ENCODE measurements around the gene TGFBR3L. TPM values are rescaled to one million over a fixed set of nuclear protein-coding genes. Genes with fewer than 3 reads are reported as not detected.

The TGFBR3L gene
- total and polyA plus RNA-seq, 2 of the 4 experiments (the other 2 are of a cell fraction) = 0.94 TPM; not detected in 1

GRCh38 chr19:7965259-7965841 lies 50.7 kb downstream of the TGFBR3L start:
- Histone ChIP-seq H3K14ac (replicated peaks; ENCODE audit: low read depth, low read length) (no peak overlapping the region), H4K8ac (ENCODE audit: low read depth in 2 of 2, low read length in 2 of 2) (no peak overlapping the region), H2BK15ac (ENCODE audit: low read depth, low read length) (no peak overlapping the region), H3K36me3 (ENCODE audit: control insufficient read depth, insufficient read depth, low read length) (peaks cover 62% of the 10 kb centered on the region), H4K5ac (ENCODE audit: low read depth, low read length) (no peak overlapping the region), H3K4me3 (ENCODE audit: insufficient read depth, low read depth, low read length) (no peak overlapping the region), H3K4ac (ENCODE audit: low read depth, low read length) (no peak overlapping the region), H3K9me1 (ENCODE audit: insufficient read depth, low read length) (no peaks in the 10 kb centered on the region), H2AFZ (replicated peaks; ENCODE audit: low read length, poor library complexity) (no peak overlapping the region), H2AK9ac (replicated peaks; ENCODE audit: low read depth, low read length, poor library complexity) (no peak overlapping the region), H3K18ac (ENCODE audit: low read depth, low read length) (no peak overlapping the region), H3K4me2 (ENCODE audit: low read depth, low read length) (no peak overlapping the region), H3K23ac (ENCODE audit: low read depth, low read length) (no peak overlapping the region), H2BK120ac (ENCODE audit: low read depth, low read length) (no peak overlapping the region), H2AK5ac (ENCODE audit: low read depth, low read length) (no peak overlapping the region), H3K27me3 (ENCODE audit: control insufficient read depth, insufficient read depth, low read length) (no peaks in the 10 kb centered on the region), H3K9ac (ENCODE audit: low read depth, low read length) (no peak overlapping the region), H3K9me3 (ENCODE audit: control insufficient read depth, insufficient read depth, low read length) (no peaks in the 10 kb centered on the region), H4K20me1 (ENCODE audit: insufficient read depth, low read length) (peaks cover 14% of the 10 kb centered on the region), H3K4me1 (ENCODE audit: control insufficient read depth, insufficient read depth, low read length) (no peaks in the 10 kb centered on the region), H3K27ac (ENCODE audit: insufficient read depth, low read length) (no peak overlapping the region), H2BK20ac (ENCODE audit: low read depth, low read length) (no peak overlapping the region), H2BK5ac (ENCODE audit: low read depth, low read length, poor library complexity, severe bottlenecking) (no peak overlapping the region), H3K56ac (ENCODE audit: extremely low read depth, insufficient read depth, low read length) (no peak overlapping the region), H4K91ac (ENCODE audit: insufficient read depth, low read depth, low read length) (no peak overlapping the region), H3K79me1 (ENCODE audit: low read depth in 1 of 2, low read length in 2 of 2) (peaks cover 11 to 12% of the 10 kb centered on the region in 2 experiments; a peak in 3 of 4 replicates)
- no TSS peak for BruUV-seq (replicated peaks)
- DNase-seq (no peak), ATAC-seq (ENCODE audit: low read depth) (no peak)
- in situ Hi-C loops (cut with MboI; ENCODE audit: low sequenced_read_pairs) = no loop called here
- intact Hi-C loops (cut with micrococcal nuclease) = no loop called here
- WGBS, 2 experiments (ENCODE audit: extremely low coverage in 2 of 2, insufficient read length in 1 of 2) = no CpG with 5 or more reads among the region's 12 CpGs
- POLR2A ChIA-PET (ENCODE audit: unreplicated experiment) = no interaction called here
- TF ChIP-seq MAFK (IDR thresholded peaks at IDR 0.05; ENCODE audit: low read depth, low read length) (no peak), SMC3 (IDR thresholded peaks at IDR 0.05; ENCODE audit: low read depth, low read length) (no peak), ELK1 (IDR thresholded peaks at IDR 0.05; ENCODE audit: borderline replicate concordance, low read depth, low read length) (no peak), USF2 (IDR thresholded peaks at IDR 0.05; ENCODE audit: low read depth, low read length) (no peak), RFX5 (IDR thresholded peaks at IDR 0.05; ENCODE audit: low read depth, low read length) (no peak), MXI1 (IDR thresholded peaks at IDR 0.05; ENCODE audit: borderline replicate concordance, low read depth, low read length) (no peak)
- dilution Hi-C loops (cut with HindIII; ENCODE audit: low sequenced_read_pairs, unreplicated experiment) = no loop called here
- CTCF ChIA-PET = no interaction called here

Data from IMR-90 (cell line).